K562 (cell line): ENCODE results near the gene MATN4. TPM values are rescaled to one million over a fixed set of nuclear protein-coding genes. Genes with fewer than 3 reads are reported as not detected.

Experiments used
- ATF1 ChIP-seq, 2 experiments: fragments of 450-650 bp in 1 of 2; IDR thresholded peaks; 2 replicates each; pipeline ENCODE4 v1.6.1; 2016; ENCODE audit warnings: missing compliant biosample characterization in 1 of 2, missing genetic modification characterization in 1 of 2
- BRD4 ChIP-seq: fragments of 200-600 bp; sonication (generic); IDR thresholded peaks from 2 replicates; pipeline ENCODE4 v1.6.1; 2017; ENCODE audit warnings: inconsistent platforms
- ELF2 ChIP-seq: fragments of 250-450 bp; sonication (Bioruptor Pico); IDR thresholded peaks from 2 replicates; pipeline ENCODE4 v1.5.0; 2021; ENCODE audit warnings: mild to moderate bottlenecking
- FOXP1 ChIP-seq: sonication (generic); formaldehyde crosslinking; IDR thresholded peaks from 2 replicates; pipeline ENCODE4 v1.8.0; 2022; ENCODE audit warnings: mild to moderate bottlenecking, missing genetic modification reagents
- HIVEP1 ChIP-seq: fragments of 250-450 bp; sonication (Bioruptor Pico); IDR thresholded peaks from 2 replicates; pipeline ENCODE4 v1.4.0; 2020; ENCODE audit warnings: mild to moderate bottlenecking
- KAT7 ChIP-seq: sonication (generic); formaldehyde crosslinking; IDR thresholded peaks from 2 replicates; pipeline ENCODE4 v1.8.0; 2022; ENCODE audit warnings: missing genetic modification reagents, mild to moderate bottlenecking, borderline replicate concordance
- MEF2A ChIP-seq: IDR thresholded peaks from 2 replicates; pipeline ENCODE4 v1.6.1; 2011; ENCODE audit warnings: low read depth, mild to moderate bottlenecking, low read length, moderate library complexity; ENCODE audit not compliant: control insufficient read depth
- MXI1 ChIP-seq: IDR thresholded peaks from 2 replicates; pipeline ENCODE4 v1.6.1; 2011; ENCODE audit warnings: low read depth, mild to moderate bottlenecking, improper control_type of control experiment, low read length
- MYBL2 ChIP-seq, 2 experiments: fragments of 450-650 bp in 1 of 2; sonication (generic) in 1 of 2; formaldehyde crosslinking in 1 of 2; IDR thresholded peaks; 2 replicates each; pipeline versions ENCODE4 v1.6.1 to v1.8.1; 2017 to 2022; ENCODE audit warnings: borderline replicate concordance in 1 of 2, inconsistent platforms in 1 of 2, low read depth in 1 of 2, mild to moderate bottlenecking in 1 of 2, missing genetic modification reagents in 1 of 2, moderate library complexity in 1 of 2
- NFE2L1 ChIP-seq: fragments of 450-650 bp; IDR thresholded peaks from 2 replicates; pipeline ENCODE4 v1.6.1; 2016; ENCODE audit warnings: missing genetic modification characterization, low read depth, mild to moderate bottlenecking, missing compliant biosample characterization, moderate library complexity, borderline replicate concordance
- NR2C1 ChIP-seq, 2 experiments: fragments of 450-650 bp; IDR thresholded peaks; 2 replicates each; pipeline ENCODE4 v1.6.1; 2017; ENCODE audit warnings: mild to moderate bottlenecking in 2 of 2, antibody characterized with exemption in 1 of 2, inconsistent platforms in 1 of 2, missing compliant biosample characterization in 1 of 2, missing genetic modification characterization in 1 of 2
- POLR3G ChIP-seq: IDR thresholded peaks from 2 replicates; pipeline ENCODE4 v1.6.1; 2011; ENCODE audit not compliant: insufficient read length, insufficient replicate concordance; ENCODE audit errors: extremely low read depth
- SIRT6 ChIP-seq: IDR thresholded peaks from one replicate; pipeline ENCODE4 v1.6.1; 2012; ENCODE audit warnings: low read depth, mild to moderate bottlenecking, control low read depth, inconsistent platforms, low read length, moderate library complexity
- SMAD1 ChIP-seq: fragments of 150-350 bp; IDR thresholded peaks from 2 replicates; pipeline ENCODE4 v1.6.1; 2014; ENCODE audit warnings: low read length, low read depth; ENCODE audit not compliant: partially characterized antibody
- TCF3 ChIP-seq: sonication (generic); formaldehyde crosslinking; IDR thresholded peaks from 2 replicates; pipeline ENCODE4 v1.4.0; 2020; ENCODE audit warnings: mild to moderate bottlenecking, missing genetic modification reagents
- XRCC4 ChIP-seq: IDR thresholded peaks from one replicate; pipeline ENCODE4 v1.6.1; 2011; ENCODE audit not compliant: insufficient read depth, insufficient read length; ENCODE audit errors: extremely low read depth
- ZFPM2 ChIP-seq: fragments of 250-450 bp; sonication (Bioruptor Pico); IDR thresholded peaks from 2 replicates; pipeline ENCODE4 v1.5.1; 2022; ENCODE audit warnings: mild to moderate bottlenecking
- polyA plus RNA-seq, 8 experiments: library from polyadenylated mRNA; depleted of rRNA in 4 of 8; stranded (reverse) in 5 of 8; unstranded in 3 of 8; fragments of >200 nt; fragmentation: Nextera tagmentation in 2 of 8; fragmentation: Illumina TruSeq in 1 of 8; extraction: Ambion mirVana in 2 of 8; extraction: Trizol in 1 of 8; gene quantifications; 2 replicates each; pipeline versions ENCODE4 v1.2.1 to v1.2.3, GENCODE V29; 2011 to 2014; ENCODE audit warnings: inconsistent platforms in 1 of 8, missing spikeins in 1 of 8
- total RNA-seq, 7 experiments: library from RNA; depleted of rRNA in 6 of 7; stranded (reverse); fragments of >200 nt in 6 of 7; fragmentation: Illumina TruSeq in 2 of 7; extraction: Trizol in 2 of 7; gene quantifications; 2 replicates each; pipeline versions ENCODE4 v1.2.1 to v1.2.3, GENCODE V29; 2011 to 2021; ENCODE audit warnings: low replicate concordance in 1 of 7
- TF ChIP-seq, protein P1 (sequence below): fragments of 250-450 bp; sonication (Bioruptor Pico); IDR thresholded peaks from 2 replicates; pipeline ENCODE4 v1.4.0; 2020; ENCODE audit warnings: borderline replicate concordance
- TF ChIP-seq, protein P2 (sequence below): fragments of 250-450 bp; sonication (Bioruptor Pico); IDR thresholded peaks from 2 replicates; pipeline ENCODE4 v1.5.0; 2020; ENCODE audit warnings: mild to moderate bottlenecking, borderline replicate concordance
- TF ChIP-seq, protein P3 (sequence below), 2 experiments: fragments of 450-650 bp; IDR thresholded peaks; 2 replicates each; pipeline ENCODE4 v1.6.1; 2016
- TF ChIP-seq, protein P4 (sequence below): fragments of 200-400 bp; formaldehyde crosslinking; IDR thresholded peaks from 2 replicates; pipeline ENCODE4 v1.6.1; 2017; ENCODE audit warnings: mild to moderate bottlenecking, low read depth, low read length, moderate library complexity

MATN4 gene
- total and polyA plus RNA-seq, 9 of the 15 experiments (the other 6 are each of a cell fraction or from before 2014, with no cell fraction given): 0.09 TPM; not detected in 8

DNA sequence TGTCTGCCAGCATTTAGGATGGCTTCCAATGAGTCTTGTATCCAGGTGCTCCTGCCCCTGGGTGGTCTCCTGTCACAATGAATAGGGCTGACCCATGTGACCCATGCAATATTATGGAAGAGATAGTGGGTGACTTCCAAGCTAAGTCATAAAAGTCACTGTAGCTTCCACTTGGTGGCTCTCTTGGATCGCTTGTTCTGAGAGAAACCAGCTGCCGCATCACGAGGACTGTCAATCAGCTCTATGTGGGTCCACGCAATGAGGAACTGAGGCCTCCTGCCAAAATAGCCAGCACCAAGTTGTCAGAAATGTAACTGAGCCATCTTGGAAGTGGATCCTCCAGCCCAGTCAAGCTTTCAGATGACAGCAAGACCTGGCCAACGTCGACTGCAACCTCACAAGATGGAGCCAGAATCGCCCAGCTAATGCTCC is 14.9 kb upstream of the MATN4 start (continued):
- TF ChIP-seq BRD4: no peak
- TF ChIP-seq, protein P1, sequence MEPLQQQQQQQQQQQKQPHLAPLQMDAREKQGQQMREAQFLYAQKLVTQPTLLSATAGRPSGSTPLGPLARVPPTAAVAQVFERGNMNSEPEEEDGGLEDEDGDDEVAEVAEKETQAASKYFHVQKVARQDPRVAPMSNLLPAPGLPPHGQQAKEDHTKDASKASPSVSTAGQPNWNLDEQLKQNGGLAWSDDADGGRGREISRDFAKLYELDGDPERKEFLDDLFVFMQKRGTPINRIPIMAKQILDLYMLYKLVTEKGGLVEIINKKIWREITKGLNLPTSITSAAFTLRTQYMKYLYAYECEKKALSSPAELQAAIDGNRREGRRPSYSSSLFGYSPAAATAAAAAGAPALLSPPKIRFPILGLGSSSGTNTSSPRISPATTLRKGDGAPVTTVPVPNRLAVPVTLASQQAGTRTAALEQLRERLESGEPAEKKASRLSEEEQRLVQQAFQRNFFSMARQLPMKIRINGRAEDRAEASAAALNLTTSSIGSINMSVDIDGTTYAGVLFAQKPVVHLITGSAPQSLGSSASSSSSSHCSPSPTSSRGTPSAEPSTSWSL (CRISPR knock-in tag): no peak
- no peak for TF ChIP-seq MEF2A
- TF ChIP-seq, protein P2, sequence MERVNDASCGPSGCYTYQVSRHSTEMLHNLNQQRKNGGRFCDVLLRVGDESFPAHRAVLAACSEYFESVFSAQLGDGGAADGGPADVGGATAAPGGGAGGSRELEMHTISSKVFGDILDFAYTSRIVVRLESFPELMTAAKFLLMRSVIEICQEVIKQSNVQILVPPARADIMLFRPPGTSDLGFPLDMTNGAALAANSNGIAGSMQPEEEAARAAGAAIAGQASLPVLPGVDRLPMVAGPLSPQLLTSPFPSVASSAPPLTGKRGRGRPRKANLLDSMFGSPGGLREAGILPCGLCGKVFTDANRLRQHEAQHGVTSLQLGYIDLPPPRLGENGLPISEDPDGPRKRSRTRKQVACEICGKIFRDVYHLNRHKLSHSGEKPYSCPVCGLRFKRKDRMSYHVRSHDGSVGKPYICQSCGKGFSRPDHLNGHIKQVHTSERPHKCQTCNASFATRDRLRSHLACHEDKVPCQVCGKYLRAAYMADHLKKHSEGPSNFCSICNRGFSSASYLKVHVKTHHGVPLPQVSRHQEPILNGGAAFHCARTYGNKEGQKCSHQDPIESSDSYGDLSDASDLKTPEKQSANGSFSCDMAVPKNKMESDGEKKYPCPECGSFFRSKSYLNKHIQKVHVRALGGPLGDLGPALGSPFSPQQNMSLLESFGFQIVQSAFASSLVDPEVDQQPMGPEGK: no peak
- TF ChIP-seq FOXP1 (CRISPR knock-in tag): no peak
- no peak for TF ChIP-seq MXI1
- TF ChIP-seq MYBL2 (IDR thresholded peaks at IDR 0.05; ENCODE audit: low read depth): no peak
- no peak for TF ChIP-seq MYBL2 (CRISPR knock-in tag; IDR thresholded peaks at IDR 0.05; ENCODE audit: borderline replicate concordance)
- TF ChIP-seq ELF2 (CRISPR knock-in tag): no peak
- no peak for TF ChIP-seq SIRT6
- TF ChIP-seq TCF3 (CRISPR knock-in tag): no peak
- TF ChIP-seq ATF1 (CRISPR knock-in tag; IDR thresholded peaks at IDR 0.05): no peak
- peak; percentile 63 for TF ChIP-seq ATF1 (tag; IDR thresholded peaks at IDR 0.05)
- TF ChIP-seq NFE2L1 (tag): no peak
- TF ChIP-seq KAT7: no peak
- TF ChIP-seq SMAD1: no peak
- TF ChIP-seq HIVEP1 (CRISPR knock-in tag): no peak
- TF ChIP-seq, protein P3, sequence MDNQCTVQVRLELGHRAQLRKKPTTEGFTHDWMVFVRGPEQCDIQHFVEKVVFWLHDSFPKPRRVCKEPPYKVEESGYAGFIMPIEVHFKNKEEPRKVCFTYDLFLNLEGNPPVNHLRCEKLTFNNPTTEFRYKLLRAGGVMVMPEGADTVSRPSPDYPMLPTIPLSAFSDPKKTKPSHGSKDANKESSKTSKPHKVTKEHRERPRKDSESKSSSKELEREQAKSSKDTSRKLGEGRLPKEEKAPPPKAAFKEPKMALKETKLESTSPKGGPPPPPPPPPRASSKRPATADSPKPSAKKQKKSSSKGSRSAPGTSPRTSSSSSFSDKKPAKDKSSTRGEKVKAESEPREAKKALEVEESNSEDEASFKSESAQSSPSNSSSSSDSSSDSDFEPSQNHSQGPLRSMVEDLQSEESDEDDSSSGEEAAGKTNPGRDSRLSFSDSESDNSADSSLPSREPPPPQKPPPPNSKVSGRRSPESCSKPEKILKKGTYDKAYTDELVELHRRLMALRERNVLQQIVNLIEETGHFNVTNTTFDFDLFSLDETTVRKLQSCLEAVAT (IDR thresholded peaks at IDR 0.05): no peak
- no peak for TF ChIP-seq POLR3G
- no peak for TF ChIP-seq ZFPM2 (CRISPR knock-in tag)
- no peak for TF ChIP-seq NR2C1 (IDR thresholded peaks at IDR 0.05)
- TF ChIP-seq NR2C1 (tag; IDR thresholded peaks at IDR 0.05): peak; percentile 47; the same call in 1 of the 2 replicates
- TF ChIP-seq XRCC4: no peak
- TF ChIP-seq, protein P4, sequence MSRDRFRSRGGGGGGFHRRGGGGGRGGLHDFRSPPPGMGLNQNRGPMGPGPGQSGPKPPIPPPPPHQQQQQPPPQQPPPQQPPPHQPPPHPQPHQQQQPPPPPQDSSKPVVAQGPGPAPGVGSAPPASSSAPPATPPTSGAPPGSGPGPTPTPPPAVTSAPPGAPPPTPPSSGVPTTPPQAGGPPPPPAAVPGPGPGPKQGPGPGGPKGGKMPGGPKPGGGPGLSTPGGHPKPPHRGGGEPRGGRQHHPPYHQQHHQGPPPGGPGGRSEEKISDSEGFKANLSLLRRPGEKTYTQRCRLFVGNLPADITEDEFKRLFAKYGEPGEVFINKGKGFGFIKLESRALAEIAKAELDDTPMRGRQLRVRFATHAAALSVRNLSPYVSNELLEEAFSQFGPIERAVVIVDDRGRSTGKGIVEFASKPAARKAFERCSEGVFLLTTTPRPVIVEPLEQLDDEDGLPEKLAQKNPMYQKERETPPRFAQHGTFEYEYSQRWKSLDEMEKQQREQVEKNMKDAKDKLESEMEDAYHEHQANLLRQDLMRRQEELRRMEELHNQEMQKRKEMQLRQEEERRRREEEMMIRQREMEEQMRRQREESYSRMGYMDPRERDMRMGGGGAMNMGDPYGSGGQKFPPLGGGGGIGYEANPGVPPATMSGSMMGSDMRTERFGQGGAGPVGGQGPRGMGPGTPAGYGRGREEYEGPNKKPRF: no peak
